Vagina (tissue), 2 donors: ENCODE measurements around the gene CUBN. TPM values are rescaled to one million over a fixed set of nuclear protein-coding genes. Genes with fewer than 3 reads are reported as not detected.

Experiments
- DNase-seq, 2 donors: peaks; one replicate each; pipeline ENCODE4 v3.0.0-alpha.2; 2017; ENCODE audit errors: extremely low spot score in 2 of 2
- H3K27ac ChIP-seq: fragments of 200-600 bp; sonication (generic); one replicate; pipeline ENCODE4 v1.5.1; 2019
- H3K27me3 ChIP-seq: fragments of 200-600 bp; sonication (generic); one replicate; pipeline ENCODE4 v1.5.1; 2019
- H3K36me3 ChIP-seq, 2 donors: fragments of 200-600 bp; sonication (generic); one replicate each; pipeline ENCODE4 v1.5.1; 2017 to 2019
- H3K4me1 ChIP-seq: fragments of 200-600 bp; sonication (generic); one replicate; pipeline ENCODE4 v1.5.1; 2019
- H3K4me3 ChIP-seq, 2 donors: fragments of 200-600 bp; sonication (generic); 1 replicate in 1 of 2; 2 replicates in 1 of 2; pipeline ENCODE4 v1.5.1; 2016 to 2019
- H3K9me3 ChIP-seq: fragments of 200-600 bp; sonication (generic); one replicate; pipeline ENCODE4 v1.5.1; 2019
- POLR2A ChIP-seq, 2 donors: fragments of 450-650 bp; IDR thresholded peaks; one replicate each; pipeline ENCODE4 v1.6.1; 2017; ENCODE audit warnings: antibody characterized with exemption in 2 of 2, mild to moderate bottlenecking in 2 of 2, moderate library complexity in 2 of 2
- POLR2AphosphoS5 ChIP-seq, 2 donors: sonication (generic); formaldehyde crosslinking; IDR thresholded peaks; one replicate each; pipeline ENCODE4 v1.9.0; 2017; ENCODE audit warnings: antibody characterized with exemption in 2 of 2, mild to moderate bottlenecking in 2 of 2, low read depth in 1 of 2; ENCODE audit not compliant: insufficient read depth in 1 of 2
- intact Hi-C: fragments of 100-400 bp; cut with DNase I; formaldehyde crosslinking; loops from one replicate; pipeline ENCODE4 v1.15.1; 2023
- total RNA-seq: library from RNA; depleted of rRNA; stranded (reverse); fragments of >200 nt; gene quantifications from one replicate; pipeline ENCODE4 v1.2.3, GENCODE V29; 2016
- TF ChIP-seq, protein P1 (sequence below), 3 experiments: fragments of 450-650 bp in 2 of 3; fragments of 200-600 bp in 1 of 3; sonication (generic) in 1 of 3; IDR thresholded peaks; one replicate each; pipeline ENCODE4 v1.5.1; 2017 to 2019; ENCODE audit warnings: antibody characterized with exemption in 3 of 3, mild to moderate bottlenecking in 2 of 3, moderate library complexity in 2 of 3

The CUBN gene
- total RNA-seq, 1 donor from 2014 or later, result 4.4 TPM

- peaks cover 7% of the 10 kb centered on the region for H3K4me1 ChIP-seq
- H3K27ac ChIP-seq, result peak overlapping the region; percentile 50
- intact Hi-C loops, result no loop called here
- H3K9me3 ChIP-seq, result no peaks in the 10 kb centered on the region
- H3K27me3 ChIP-seq, result no peaks in the 10 kb centered on the region
- H3K36me3 ChIP-seq, result no peaks in the 10 kb centered on the region
- no peak for DNase-seq
- no peak overlapping the region for H3K4me3 ChIP-seq
- TF ChIP-seq, protein P1, sequence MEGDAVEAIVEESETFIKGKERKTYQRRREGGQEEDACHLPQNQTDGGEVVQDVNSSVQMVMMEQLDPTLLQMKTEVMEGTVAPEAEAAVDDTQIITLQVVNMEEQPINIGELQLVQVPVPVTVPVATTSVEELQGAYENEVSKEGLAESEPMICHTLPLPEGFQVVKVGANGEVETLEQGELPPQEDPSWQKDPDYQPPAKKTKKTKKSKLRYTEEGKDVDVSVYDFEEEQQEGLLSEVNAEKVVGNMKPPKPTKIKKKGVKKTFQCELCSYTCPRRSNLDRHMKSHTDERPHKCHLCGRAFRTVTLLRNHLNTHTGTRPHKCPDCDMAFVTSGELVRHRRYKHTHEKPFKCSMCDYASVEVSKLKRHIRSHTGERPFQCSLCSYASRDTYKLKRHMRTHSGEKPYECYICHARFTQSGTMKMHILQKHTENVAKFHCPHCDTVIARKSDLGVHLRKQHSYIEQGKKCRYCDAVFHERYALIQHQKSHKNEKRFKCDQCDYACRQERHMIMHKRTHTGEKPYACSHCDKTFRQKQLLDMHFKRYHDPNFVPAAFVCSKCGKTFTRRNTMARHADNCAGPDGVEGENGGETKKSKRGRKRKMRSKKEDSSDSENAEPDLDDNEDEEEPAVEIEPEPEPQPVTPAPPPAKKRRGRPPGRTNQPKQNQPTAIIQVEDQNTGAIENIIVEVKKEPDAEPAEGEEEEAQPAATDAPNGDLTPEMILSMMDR (IDR thresholded peaks at IDR 0.05), result no peak
- TF ChIP-seq POLR2A (IDR thresholded peaks at IDR 0.05), result no peak
Measured at GRCh38 chr10:16944986-16945385, 184.6 kb downstream of the CUBN start.

DNA sequence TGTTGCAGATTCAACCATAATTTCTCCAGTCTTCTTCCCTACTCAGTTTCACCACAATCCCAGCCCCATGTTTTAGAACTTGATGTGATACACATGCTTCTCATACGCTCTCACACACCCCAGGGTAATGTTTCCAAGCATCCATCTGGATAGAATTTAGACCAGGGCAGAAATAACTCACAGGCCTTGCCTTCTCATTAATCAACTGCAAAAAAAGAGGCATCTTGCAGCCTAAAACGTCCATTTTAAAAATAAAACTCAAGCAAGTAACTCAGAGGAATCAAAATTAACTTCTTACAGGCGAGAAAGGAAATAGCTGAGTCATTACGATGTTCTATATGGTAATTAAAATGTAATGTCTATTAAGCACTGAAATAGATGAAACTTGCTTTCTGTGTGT, 185.2 kb downstream of the CUBN start:
- Histone ChIP-seq H3K9me3 (no peaks in the 10 kb centered on the region), H3K36me3 (no peaks in the 10 kb centered on the region), H3K4me3 (no peak overlapping the region), H3K27me3 (no peaks in the 10 kb centered on the region), H3K27ac (peak overlapping the region; percentile 50), H3K4me1 (peaks cover 7% of the 10 kb centered on the region)
- DNase-seq, result no peak
- no peak for TF ChIP-seq POLR2A (IDR thresholded peaks at IDR 0.05)
- TF ChIP-seq, protein P1 (IDR thresholded peaks at IDR 0.05), result no peak
- no peak for TF ChIP-seq POLR2AphosphoS5 (IDR thresholded peaks at IDR 0.05; ENCODE audit: insufficient read depth in 1 of 2, low read depth in 1 of 2)
- intact Hi-C loops, result no loop called here

- H3K9me3 ChIP-seq, result no peaks in the 10 kb centered on the region
- no peaks in the 10 kb centered on the region for H3K36me3 ChIP-seq
- no peak for TF ChIP-seq POLR2A (IDR thresholded peaks at IDR 0.05)
- TF ChIP-seq, protein P1 (IDR thresholded peaks at IDR 0.05), result no peak
- TF ChIP-seq POLR2AphosphoS5 (IDR thresholded peaks at IDR 0.05; ENCODE audit: insufficient read depth in 1 of 2, low read depth in 1 of 2), result no peak
- no peak overlapping the region for H3K4me3 ChIP-seq
- H3K27me3 ChIP-seq, result no peaks in the 10 kb centered on the region
- peaks cover 7% of the 10 kb centered on the region for H3K4me1 ChIP-seq
- no peak for DNase-seq
- intact Hi-C loops, result no loop called here
- H3K27ac ChIP-seq, result peak overlapping the region; percentile 50
Measured at GRCh38 chr10:16943295-16944285, 186.0 kb downstream of the CUBN start.

- Histone ChIP-seq H3K4me1 (peaks cover 7% of the 10 kb centered on the region), H3K36me3 (no peaks in the 10 kb centered on the region), H3K27me3 (no peaks in the 10 kb centered on the region), H3K27ac (no peak overlapping the region), H3K9me3 (no peaks in the 10 kb centered on the region), H3K4me3 (no peak overlapping the region)
- intact Hi-C loops, result no loop called here
- DNase-seq, result no peak
- TF ChIP-seq, protein P1 (IDR thresholded peaks at IDR 0.05), result no peak
- TF ChIP-seq POLR2AphosphoS5 (IDR thresholded peaks at IDR 0.05; ENCODE audit: insufficient read depth in 1 of 2, low read depth in 1 of 2), result no peak
Measured at GRCh38 chr10:16942381-16943078, 187.1 kb downstream of the CUBN start.
